Fibroblast of skin of left biceps (primary cell): ENCODE measurements around the gene TEX13A.

Source experiments
- DNase-seq, 2 experiments: peaks; one replicate each; pipeline ENCODE4 v3.0.0-alpha.2; 2013; ENCODE audit warnings: low read depth in 2 of 2

Gene TEX13A

GRCh38 chrX:105173071-105173470 is 47.4 kb downstream of the TEX13A start:
- no peak for DNase-seq
